HAP-1 (cell line): ENCODE data around the gene CNOT6.

Source experiments
- DNase-seq, 2 experiments: peaks; one replicate each; pipeline ENCODE4 v3.0.0-alpha.2; 2016 to 2020; ENCODE audit warnings: low spot score in 2 of 2
- H3K27me3 ChIP-seq: fragments of 250-450 bp; sonication (Bioruptor Pico); 2 replicates; pipeline ENCODE4 v1.5.1; 2020; ENCODE audit warnings: low read depth, mild to moderate bottlenecking, moderate library complexity
- H3K36me3 ChIP-seq: fragments of 250-450 bp; sonication (Bioruptor Pico); replicated peaks from 2 replicates; pipeline ENCODE4 v1.5.1; 2020; ENCODE audit warnings: mild to moderate bottlenecking
- H3K4me1 ChIP-seq: fragments of 250-450 bp; sonication (Bioruptor Pico); 2 replicates; pipeline ENCODE4 v1.5.1; 2020; ENCODE audit warnings: mild to moderate bottlenecking
- H3K4me3 ChIP-seq: fragments of 250-450 bp; sonication (Bioruptor Pico); 2 replicates; pipeline ENCODE4 v1.5.1; 2020; ENCODE audit warnings: mild to moderate bottlenecking, moderate library complexity
- H3K9me3 ChIP-seq: fragments of 250-450 bp; sonication (Bioruptor Pico); 2 replicates; pipeline ENCODE4 v1.5.1; 2020; ENCODE audit warnings: mild to moderate bottlenecking, moderate library complexity
- in situ Hi-C: fragments of 300-500 bp; cut with MboI; formaldehyde crosslinking; loops from 3 replicates; pipeline ENCODE4 v1.14.3; 2020; ENCODE audit warnings: low sequenced_read_pairs, inconsistent platforms, mixed read lengths

Gene CNOT6

GRCh38 chr5:180608572-180609310 is 114.6 kb downstream of the CNOT6 start:
- Histone ChIP-seq H3K27me3 (no peaks in the 10 kb centered on the region), H3K36me3 (no peaks in the 10 kb centered on the region), H3K9me3 (no peaks in the 10 kb centered on the region), H3K4me3 (no peak overlapping the region), H3K4me1 (no peaks in the 10 kb centered on the region)
- in situ Hi-C loops: no loop called here
- DNase-seq: no peak

- Histone ChIP-seq H3K4me1 (no peaks in the 10 kb centered on the region), H3K4me3 (no peak overlapping the region), H3K36me3 (no peaks in the 10 kb centered on the region), H3K27me3 (no peaks in the 10 kb centered on the region), H3K9me3 (no peaks in the 10 kb centered on the region)
- DNase-seq: no peak
- in situ Hi-C loops: no loop called here
Observed at GRCh38 chr5:180609386-180609785, 115.2 kb downstream of the CNOT6 start.

GRCh38 chr5:180609817-180610550 is 115.8 kb downstream of the CNOT6 start:
- in situ Hi-C loops: no loop called here
- H3K36me3 ChIP-seq: no peaks in the 10 kb centered on the region

GRCh38 chr5:180611140-180611850 is 117.1 kb downstream of the CNOT6 start:
- DNase-seq: no peak
- H3K9me3 ChIP-seq: no peaks in the 10 kb centered on the region
- H3K4me3 ChIP-seq: no peak overlapping the region
- H3K36me3 ChIP-seq: no peaks in the 10 kb centered on the region
- H3K4me1 ChIP-seq: no peaks in the 10 kb centered on the region
- in situ Hi-C loops: no loop called here
- H3K27me3 ChIP-seq: no peaks in the 10 kb centered on the region

More at GRCh38 chr5:180609817-180610550, 115.8 kb downstream of the CNOT6 start:
- DNase-seq: no peak
- H3K4me3 ChIP-seq: no peak overlapping the region
- no peaks in the 10 kb centered on the region for H3K9me3 ChIP-seq
- no peaks in the 10 kb centered on the region for H3K4me1 ChIP-seq
- no peaks in the 10 kb centered on the region for H3K27me3 ChIP-seq

- in situ Hi-C loops: no loop called here
- no peaks in the 10 kb centered on the region for H3K9me3 ChIP-seq
Observed at GRCh38 chr5:180612683-180613082, 118.5 kb downstream of the CNOT6 start.

GRCh38 chr5:180613188-180613813 is 119.1 kb downstream of the CNOT6 start:
- Histone ChIP-seq H3K4me1 (no peaks in the 10 kb centered on the region), H3K9me3 (no peaks in the 10 kb centered on the region), H3K4me3 (no peak overlapping the region), H3K36me3 (no peaks in the 10 kb centered on the region), H3K27me3 (no peaks in the 10 kb centered on the region)
- in situ Hi-C loops: no loop called here
- no peak for DNase-seq

More at GRCh38 chr5:180612683-180613082, 118.5 kb downstream of the CNOT6 start:
- no peaks in the 10 kb centered on the region for H3K36me3 ChIP-seq
- H3K4me3 ChIP-seq: no peak overlapping the region
- no peaks in the 10 kb centered on the region for H3K27me3 ChIP-seq
- no peak for DNase-seq
- no peaks in the 10 kb centered on the region for H3K4me1 ChIP-seq

- no peak for DNase-seq
- Histone ChIP-seq H3K36me3 (no peaks in the 10 kb centered on the region), H3K4me3 (no peak overlapping the region), H3K9me3 (no peaks in the 10 kb centered on the region), H3K27me3 (no peaks in the 10 kb centered on the region), H3K4me1 (no peaks in the 10 kb centered on the region)
- in situ Hi-C loops: no loop called here
Observed at GRCh38 chr5:180613814-180614188, 119.6 kb downstream of the CNOT6 start.

- H3K9me3 ChIP-seq: no peaks in the 10 kb centered on the region
- no peak for DNase-seq
- H3K4me1 ChIP-seq: no peaks in the 10 kb centered on the region
- no peaks in the 10 kb centered on the region for H3K27me3 ChIP-seq
- no peaks in the 10 kb centered on the region for H3K36me3 ChIP-seq
- in situ Hi-C loops: no loop called here
- no peak overlapping the region for H3K4me3 ChIP-seq
Observed at GRCh38 chr5:180618487-180618828, 124.3 kb downstream of the CNOT6 start.

GRCh38 chr5:180618829-180619562 is 124.8 kb downstream of the CNOT6 start:
- Histone ChIP-seq H3K27me3 (no peaks in the 10 kb centered on the region), H3K4me1 (no peaks in the 10 kb centered on the region), H3K4me3 (no peak overlapping the region), H3K36me3 (no peaks in the 10 kb centered on the region), H3K9me3 (no peaks in the 10 kb centered on the region)
- no peak for DNase-seq
- in situ Hi-C loops: no loop called here

- no peaks in the 10 kb centered on the region for H3K4me1 ChIP-seq
- no peaks in the 10 kb centered on the region for H3K9me3 ChIP-seq
- H3K36me3 ChIP-seq: no peaks in the 10 kb centered on the region
- DNase-seq: no peak
- H3K4me3 ChIP-seq: no peak overlapping the region
- in situ Hi-C loops: no loop called here
- no peaks in the 10 kb centered on the region for H3K27me3 ChIP-seq
Observed at GRCh38 chr5:180619563-180619915, 125.4 kb downstream of the CNOT6 start.

GRCh38 chr5:180620014-180620413 is 125.8 kb downstream of the CNOT6 start:
- in situ Hi-C loops: no loop called here
- Histone ChIP-seq H3K27me3 (no peaks in the 10 kb centered on the region), H3K4me1 (no peaks in the 10 kb centered on the region), H3K9me3 (no peaks in the 10 kb centered on the region), H3K4me3 (no peak overlapping the region), H3K36me3 (no peaks in the 10 kb centered on the region)
- no peak for DNase-seq

GRCh38 chr5:180621311-180621710 is 127.1 kb downstream of the CNOT6 start:
- no peak overlapping the region for H3K4me3 ChIP-seq
- in situ Hi-C loops: no loop called here
- H3K36me3 ChIP-seq: no peaks in the 10 kb centered on the region
- DNase-seq: no peak
- no peaks in the 10 kb centered on the region for H3K9me3 ChIP-seq
- no peaks in the 10 kb centered on the region for H3K27me3 ChIP-seq
- no peaks in the 10 kb centered on the region for H3K4me1 ChIP-seq

GRCh38 chr5:180622910-180623309 is 128.7 kb downstream of the CNOT6 start:
- no peak for DNase-seq
- Histone ChIP-seq H3K27me3 (no peaks in the 10 kb centered on the region), H3K4me3 (no peak overlapping the region), H3K9me3 (no peaks in the 10 kb centered on the region), H3K36me3 (no peaks in the 10 kb centered on the region), H3K4me1 (no peaks in the 10 kb centered on the region)
- in situ Hi-C loops: no loop called here
